HG02588 (cell line): ENCODE data around the gene CAPN6.

Source experiments
- ATAC-seq: cut with Tn5 transposase; IDR thresholded peaks from one replicate; pipeline ENCODE4 v1.9.1; 2021; ENCODE audit warnings: mild to moderate bottlenecking, moderate library complexity; ENCODE audit not compliant: unreplicated experiment

The CAPN6 gene

DNA sequence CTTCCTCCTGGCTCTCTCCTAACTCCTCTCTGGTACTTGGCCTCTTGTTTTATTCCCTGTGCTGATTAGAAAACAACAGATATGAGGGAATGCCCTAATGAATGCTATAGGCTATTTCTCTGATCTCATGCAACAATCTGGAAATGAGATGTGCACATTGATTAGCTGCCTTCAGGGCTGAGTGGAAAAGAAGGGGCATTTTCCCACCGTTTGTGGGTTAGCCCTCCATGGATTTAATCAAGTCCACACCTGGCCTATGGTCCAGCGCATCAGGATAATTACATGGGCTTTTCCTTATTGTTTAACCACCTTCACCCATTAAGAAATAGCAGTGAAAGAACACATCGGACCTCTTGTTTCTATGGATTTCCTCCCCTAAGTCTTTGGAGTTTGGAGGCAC is 70.0 kb downstream of the CAPN6 start:
- no peak for ATAC-seq

DNA sequence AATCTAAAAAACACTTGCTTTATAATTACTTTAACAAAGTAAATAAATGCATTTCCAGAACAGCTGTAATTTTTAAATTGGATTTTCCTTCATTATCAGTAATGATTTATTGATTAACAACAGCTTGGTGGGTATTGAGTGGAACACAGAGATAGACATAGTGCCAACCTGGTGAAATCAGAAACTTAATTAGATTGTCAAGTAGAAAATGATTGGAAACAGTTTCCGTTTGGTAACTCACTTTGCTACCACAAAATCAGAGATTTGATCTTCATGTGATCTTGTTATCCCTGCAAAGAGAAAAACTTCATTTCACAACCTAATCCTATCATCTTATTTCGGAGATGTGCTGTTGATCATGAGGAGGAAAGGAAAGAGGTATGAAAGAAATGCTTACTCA is 70.8 kb downstream of the CAPN6 start:
- ATAC-seq = no peak
